Esophagus squamous epithelium (tissue), 4 donors: ENCODE results near the gene SLC45A1.

Source experiments
- POLR2A ChIP-seq, 4 donors: fragments of 450-650 bp; IDR thresholded peaks; one replicate each; pipeline ENCODE4 v1.6.1; 2017; ENCODE audit warnings: antibody characterized with exemption in 4 of 4, mild to moderate bottlenecking in 4 of 4, moderate library complexity in 3 of 4
- TF ChIP-seq, protein P1 (sequence below), 6 experiments: fragments of 450-650 bp in 4 of 6; fragments of 200-600 bp in 2 of 6; sonication (generic) in 2 of 6; IDR thresholded peaks; one replicate each; pipeline ENCODE4 v1.5.1; 2016 to 2019; ENCODE audit warnings: antibody characterized with exemption in 6 of 6, mild to moderate bottlenecking in 4 of 6, moderate library complexity in 4 of 6

DNA sequence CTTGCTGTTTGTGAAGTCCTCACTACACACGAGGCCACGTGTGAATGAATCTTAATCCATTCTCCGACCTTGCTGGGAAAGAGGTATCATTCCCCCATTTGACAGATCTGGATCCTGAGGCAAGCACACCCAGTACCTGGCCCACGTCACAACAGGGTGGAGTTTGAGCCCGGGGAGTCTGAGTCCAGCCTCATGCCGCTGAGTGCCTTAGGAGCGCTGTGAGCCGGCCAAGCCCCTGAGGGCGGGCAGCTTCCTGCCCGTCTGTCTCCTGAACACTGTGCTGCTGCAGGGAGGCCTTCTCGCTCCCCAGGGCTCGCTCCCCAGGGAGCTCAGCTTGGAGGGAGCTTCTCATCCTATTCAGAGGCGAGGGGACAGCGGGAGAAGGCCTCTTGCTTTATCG is 29.7 kb downstream of the SLC45A1 start:
- TF ChIP-seq, protein P1, sequence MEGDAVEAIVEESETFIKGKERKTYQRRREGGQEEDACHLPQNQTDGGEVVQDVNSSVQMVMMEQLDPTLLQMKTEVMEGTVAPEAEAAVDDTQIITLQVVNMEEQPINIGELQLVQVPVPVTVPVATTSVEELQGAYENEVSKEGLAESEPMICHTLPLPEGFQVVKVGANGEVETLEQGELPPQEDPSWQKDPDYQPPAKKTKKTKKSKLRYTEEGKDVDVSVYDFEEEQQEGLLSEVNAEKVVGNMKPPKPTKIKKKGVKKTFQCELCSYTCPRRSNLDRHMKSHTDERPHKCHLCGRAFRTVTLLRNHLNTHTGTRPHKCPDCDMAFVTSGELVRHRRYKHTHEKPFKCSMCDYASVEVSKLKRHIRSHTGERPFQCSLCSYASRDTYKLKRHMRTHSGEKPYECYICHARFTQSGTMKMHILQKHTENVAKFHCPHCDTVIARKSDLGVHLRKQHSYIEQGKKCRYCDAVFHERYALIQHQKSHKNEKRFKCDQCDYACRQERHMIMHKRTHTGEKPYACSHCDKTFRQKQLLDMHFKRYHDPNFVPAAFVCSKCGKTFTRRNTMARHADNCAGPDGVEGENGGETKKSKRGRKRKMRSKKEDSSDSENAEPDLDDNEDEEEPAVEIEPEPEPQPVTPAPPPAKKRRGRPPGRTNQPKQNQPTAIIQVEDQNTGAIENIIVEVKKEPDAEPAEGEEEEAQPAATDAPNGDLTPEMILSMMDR (IDR thresholded peaks at IDR 0.05), result no peak
- no peak for TF ChIP-seq POLR2A (IDR thresholded peaks at IDR 0.05)
